AG04450 (cell line): Measurements from ENCODE around the gene TLE2. TPM values are rescaled to one million over a fixed set of nuclear protein-coding genes. Genes with fewer than 3 reads are reported as not detected.

ENCODE experiments used
- CTCF ChIA-PET: fragments of 300-600, 350-600 bp; formaldehyde crosslinking; extraction: SDS; loops from one replicate; lab custom pipeline; 2022; ENCODE audit warnings: antibody characterized with exemption, inconsistent platforms; lab: Charles Lee
- POLR2A ChIA-PET: fragments of 350-600 bp; formaldehyde crosslinking; extraction: SDS; loops from one replicate; lab custom pipeline; 2021; ENCODE audit warnings: antibody characterized with exemption, inconsistent platforms; lab: Yijun Ruan, JAX
- DNase-seq: peaks from one replicate; pipeline ENCODE4 v3.0.0-alpha.2; 2011; ENCODE audit warnings: low read depth, low spot score
- H3K27ac ChIP-seq: one replicate; pipeline ENCODE4 v1.5.1; 2012; ENCODE audit warnings: low read depth, low read length, control low read depth
- H3K27me3 ChIP-seq: one replicate; pipeline ENCODE4 v1.6.0; 2012; ENCODE audit warnings: low read length; ENCODE audit not compliant: control insufficient read depth, insufficient read depth
- H3K4me3 ChIP-seq: 2 replicates; pipeline ENCODE4 v1.5.1; 2011; ENCODE audit warnings: mild to moderate bottlenecking, low read depth, low read length, control low read depth
- H3K9me3 ChIP-seq: 2 replicates; pipeline ENCODE4 v1.5.1; 2012; ENCODE audit warnings: low read length; ENCODE audit not compliant: control insufficient read depth, insufficient read depth
- polyA plus RNA-seq: library from polyadenylated mRNA; depleted of rRNA; stranded (reverse); fragments of >200 nt; gene quantifications from 2 replicates; pipeline ENCODE4 v1.2.3, GENCODE V29; 2011
- TF ChIP-seq, protein P1 (sequence below): IDR thresholded peaks from 2 replicates; pipeline ENCODE4 v1.5.1; 2011; ENCODE audit warnings: low read depth, low read length, control low read depth, inconsistent platforms

The TLE2 gene
- polyA plus RNA-seq, 1 experiment, result 0.47 TPM

DNA sequence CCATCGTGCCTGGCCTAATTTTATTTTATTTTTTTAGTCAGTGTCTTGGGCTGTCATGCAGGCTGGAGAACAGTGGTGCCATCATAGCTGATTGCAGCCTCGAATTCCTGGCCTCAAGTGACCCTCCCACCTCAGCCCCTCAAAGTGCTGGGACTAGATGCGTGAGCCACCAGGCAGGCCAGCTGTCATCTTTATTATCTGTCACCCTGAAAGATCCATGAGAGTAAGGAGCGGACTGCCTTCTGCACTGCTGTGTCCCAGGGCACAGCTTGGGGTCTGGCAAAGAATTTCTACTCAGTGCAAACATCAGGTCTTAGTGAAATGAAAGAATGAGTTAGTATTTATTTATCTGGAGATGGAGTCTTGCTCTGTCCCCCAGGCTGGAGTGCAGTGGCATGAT lies 42.7 kb upstream of the TLE2 start:
- TF ChIP-seq, protein P1, sequence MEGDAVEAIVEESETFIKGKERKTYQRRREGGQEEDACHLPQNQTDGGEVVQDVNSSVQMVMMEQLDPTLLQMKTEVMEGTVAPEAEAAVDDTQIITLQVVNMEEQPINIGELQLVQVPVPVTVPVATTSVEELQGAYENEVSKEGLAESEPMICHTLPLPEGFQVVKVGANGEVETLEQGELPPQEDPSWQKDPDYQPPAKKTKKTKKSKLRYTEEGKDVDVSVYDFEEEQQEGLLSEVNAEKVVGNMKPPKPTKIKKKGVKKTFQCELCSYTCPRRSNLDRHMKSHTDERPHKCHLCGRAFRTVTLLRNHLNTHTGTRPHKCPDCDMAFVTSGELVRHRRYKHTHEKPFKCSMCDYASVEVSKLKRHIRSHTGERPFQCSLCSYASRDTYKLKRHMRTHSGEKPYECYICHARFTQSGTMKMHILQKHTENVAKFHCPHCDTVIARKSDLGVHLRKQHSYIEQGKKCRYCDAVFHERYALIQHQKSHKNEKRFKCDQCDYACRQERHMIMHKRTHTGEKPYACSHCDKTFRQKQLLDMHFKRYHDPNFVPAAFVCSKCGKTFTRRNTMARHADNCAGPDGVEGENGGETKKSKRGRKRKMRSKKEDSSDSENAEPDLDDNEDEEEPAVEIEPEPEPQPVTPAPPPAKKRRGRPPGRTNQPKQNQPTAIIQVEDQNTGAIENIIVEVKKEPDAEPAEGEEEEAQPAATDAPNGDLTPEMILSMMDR, result no peak
- no peak for DNase-seq
- ChIA-PET POLR2A (no interaction called here), CTCF (no interaction called here)
- Histone ChIP-seq H3K9me3 (no peaks in the 10 kb centered on the region), H3K27ac (no peak overlapping the region), H3K4me3 (no peak overlapping the region), H3K27me3 (no peaks in the 10 kb centered on the region)

DNA sequence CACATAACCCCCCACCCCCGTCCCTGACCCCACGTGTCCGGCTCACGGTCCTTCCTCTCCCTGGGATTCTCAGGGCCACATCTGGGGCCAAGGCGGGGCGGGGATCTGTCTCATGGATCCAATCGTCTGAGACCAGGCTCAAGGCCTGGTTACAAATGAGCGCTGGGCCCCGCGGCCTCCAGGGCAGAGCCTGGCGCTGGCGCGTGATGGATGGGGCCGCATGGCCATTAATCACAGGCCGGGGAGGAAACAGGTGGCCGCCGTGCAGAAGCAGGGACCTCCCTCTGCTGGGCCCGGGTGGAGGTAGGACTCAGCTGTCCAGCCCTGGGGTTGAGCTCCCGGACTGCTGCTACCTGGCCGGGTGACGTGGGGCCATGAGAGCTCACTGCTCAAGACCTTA lies 39.0 kb upstream of the TLE2 start:
- CTCF ChIA-PET, result no interaction called here
- POLR2A ChIA-PET, result no interaction called here
- H3K9me3 ChIP-seq, result no peaks in the 10 kb centered on the region
- DNase-seq, result no peak
- H3K27me3 ChIP-seq, result no peaks in the 10 kb centered on the region
- no peak overlapping the region for H3K27ac ChIP-seq
- H3K4me3 ChIP-seq, result no peak overlapping the region
- TF ChIP-seq, protein P1, result no peak

DNA sequence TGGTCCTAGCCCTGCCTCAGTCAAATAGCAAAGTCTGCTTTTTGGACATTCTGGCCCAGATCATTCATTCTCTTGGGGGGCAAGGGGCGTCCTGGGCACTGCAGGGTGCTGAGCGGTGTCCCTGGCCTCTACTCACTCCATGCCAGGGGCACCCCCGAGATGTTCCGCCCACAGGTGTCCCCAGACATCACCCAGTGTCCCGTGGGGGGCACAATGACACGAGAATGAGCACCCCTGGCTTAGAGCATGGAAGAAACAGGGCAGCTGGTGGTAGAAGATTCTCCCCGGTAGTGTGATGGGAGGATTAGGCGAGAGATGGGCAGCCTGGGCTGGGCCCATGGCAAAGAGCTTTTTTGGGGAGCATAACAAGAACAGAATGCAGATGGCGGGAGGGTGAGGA lies 38.5 kb upstream of the TLE2 start:
- Histone ChIP-seq H3K4me3 (no peak overlapping the region), H3K9me3 (no peaks in the 10 kb centered on the region), H3K27me3 (no peaks in the 10 kb centered on the region), H3K27ac (no peak overlapping the region)
- TF ChIP-seq, protein P1, result no peak
- ChIA-PET POLR2A (no interaction called here), CTCF (no interaction called here)
- DNase-seq, result no peak

DNA sequence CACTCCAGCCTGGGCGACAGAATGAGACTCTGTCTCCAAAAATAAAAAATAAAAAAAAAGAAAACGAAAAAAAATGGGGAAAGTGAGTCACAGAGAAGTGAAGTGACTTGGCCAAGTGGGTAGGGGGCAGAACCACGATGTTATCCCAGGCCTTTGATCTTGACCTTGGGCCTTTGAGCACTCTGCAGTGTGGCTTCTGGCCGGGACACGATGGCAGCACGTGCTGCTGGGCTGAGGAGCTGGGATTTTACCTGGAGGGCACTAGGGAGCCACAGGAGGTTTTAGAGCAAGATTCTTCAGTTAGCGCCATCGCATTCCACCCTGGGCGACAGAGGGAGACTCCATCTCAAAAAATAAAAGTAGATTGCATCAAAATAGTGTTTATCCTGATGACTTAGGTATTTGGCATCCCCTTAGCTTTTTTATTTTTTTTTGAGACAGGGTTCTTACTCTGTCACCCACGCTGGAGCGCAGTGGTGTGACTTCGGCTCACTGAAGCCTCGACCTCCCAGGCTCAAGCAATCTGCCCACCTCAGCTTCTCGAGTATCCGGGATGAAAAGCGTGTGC lies 37.5 kb upstream of the TLE2 start:
- no peaks in the 10 kb centered on the region for H3K27me3 ChIP-seq
- ChIA-PET POLR2A (no interaction called here), CTCF (interaction anchor here (1.2 kb wide), 1 partner anchor 9 kb away, joined by 3 read pairs; no protein-coding TSS in a partner anchor)
- no peak for DNase-seq
- H3K4me3 ChIP-seq, result no peak overlapping the region
- TF ChIP-seq, protein P1, result no peak
- no peaks in the 10 kb centered on the region for H3K9me3 ChIP-seq
- H3K27ac ChIP-seq, result no peak overlapping the region

DNA sequence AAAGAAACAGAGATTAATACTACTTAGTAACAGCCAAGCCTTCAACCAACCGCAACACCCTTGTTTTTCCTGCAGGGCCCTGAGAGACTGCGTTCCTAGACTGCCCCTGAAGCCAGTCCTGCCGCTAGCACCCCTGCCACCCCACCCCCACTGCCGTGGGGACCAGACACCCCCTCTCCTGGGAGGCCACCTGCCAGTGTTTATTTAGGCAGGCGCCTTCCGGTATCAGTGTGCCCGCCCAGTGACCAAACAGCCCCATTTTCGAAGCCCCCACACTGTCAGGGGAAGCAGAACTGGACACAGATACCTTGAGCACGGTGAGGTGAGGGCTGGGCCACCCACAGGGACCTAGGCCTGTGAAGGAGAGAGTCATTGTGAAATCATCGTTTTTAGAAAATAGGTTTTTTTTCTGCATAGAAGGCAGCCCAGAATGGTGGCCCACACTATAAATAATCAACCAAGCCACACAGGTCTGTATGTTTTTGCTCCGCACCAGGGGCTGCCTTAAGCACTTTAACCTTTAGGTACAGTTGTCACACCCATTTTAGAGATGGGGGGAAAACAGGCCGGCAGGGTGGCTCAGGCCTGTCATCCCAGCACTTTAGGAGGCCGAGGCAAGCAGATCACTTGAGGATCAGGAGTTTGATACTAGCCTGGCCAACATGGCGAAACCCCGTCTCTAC lies 36.7 kb upstream of the TLE2 start:
- CTCF ChIA-PET, result interaction anchor here (1.2 kb wide), 1 partner anchor 10 kb away, joined by 3 read pairs; no protein-coding TSS in a partner anchor

More for the DNA sequence above, 36.7 kb upstream of the TLE2 start:
- POLR2A ChIA-PET, result no interaction called here
- no peak for DNase-seq
- TF ChIP-seq, protein P1, result no peak
- H3K4me3 ChIP-seq, result no peak overlapping the region
- no peaks in the 10 kb centered on the region for H3K27me3 ChIP-seq
- H3K9me3 ChIP-seq, result no peaks in the 10 kb centered on the region
- no peak overlapping the region for H3K27ac ChIP-seq
